Prostate gland (tissue), 2 donors: ENCODE data around the gene ATP13A2. TPM values are rescaled to one million over a fixed set of nuclear protein-coding genes. Genes with fewer than 3 reads are reported as not detected.

ENCODE experiments used
- DNase-seq: peaks from one replicate; pipeline ENCODE4 v3.0.0-alpha.2; 2019; ENCODE audit warnings: low spot score
- H3K27ac ChIP-seq, 2 donors: fragments of 200-600 bp; sonication (generic); 2 replicates each; pipeline ENCODE4 v1.5.1; 2017 to 2019
- H3K27me3 ChIP-seq: fragments of 200-600 bp; sonication (generic); replicated peaks from 2 replicates; pipeline ENCODE4 v1.5.1; 2019; ENCODE audit not compliant: insufficient read depth
- H3K36me3 ChIP-seq, 2 donors: fragments of 200-600 bp; sonication (generic); 1 replicate in 1 of 2; 2 replicates in 1 of 2; pipeline versions ENCODE4 v1.5.1 to v1.8.1; 2017 to 2019
- H3K4me1 ChIP-seq: fragments of 200-600 bp; sonication (generic); replicated peaks from 2 replicates; pipeline ENCODE4 v1.5.1; 2019
- H3K4me3 ChIP-seq, 2 donors: fragments of 200-600 bp; sonication (generic); 2 replicates each; pipeline ENCODE4 v1.5.1; 2017 to 2019
- H3K9me3 ChIP-seq: fragments of 200-600 bp; sonication (generic); 2 replicates; pipeline ENCODE4 v1.5.1; 2017
- POLR2A ChIP-seq: fragments of 450-650 bp; IDR thresholded peaks from one replicate; pipeline ENCODE4 v1.6.1; 2016; ENCODE audit warnings: antibody characterized with exemption, mild to moderate bottlenecking
- POLR2AphosphoS5 ChIP-seq: sonication (generic); formaldehyde crosslinking; IDR thresholded peaks from one replicate; pipeline ENCODE4 v1.6.1; 2017; ENCODE audit warnings: antibody characterized with exemption
- WGBS: methylation state at CpG from one replicate; pipeline ENCODE4 v1.1.5; 2018; 5-methylcytosine and 5-hydroxymethylcytosine counted together
- intact Hi-C: fragments of 100-400 bp; cut with DNase I; formaldehyde crosslinking; loops from one replicate; pipeline ENCODE4 v1.14.2; 2022
- total RNA-seq, 2 donors: library from RNA; depleted of rRNA; stranded (reverse); fragments of >200 nt; gene quantifications; one replicate each; pipeline ENCODE4 v1.1.0, GENCODE V29; 2016
- TF ChIP-seq, protein P1 (sequence below), 4 experiments: fragments of 200-600 bp in 2 of 4; fragments of 450-650 bp in 2 of 4; sonication (generic) in 2 of 4; IDR thresholded peaks; 1 replicate in 3 of 4; 2 replicates in 1 of 4; pipeline ENCODE4 v1.5.1; 2016 to 2019; ENCODE audit warnings: antibody characterized with exemption in 4 of 4, mild to moderate bottlenecking in 2 of 4, moderate library complexity in 2 of 4

ATP13A2 gene
- total RNA-seq, 2 donors from 2014 or later: 45.4 to 47.9 TPM

DNA sequence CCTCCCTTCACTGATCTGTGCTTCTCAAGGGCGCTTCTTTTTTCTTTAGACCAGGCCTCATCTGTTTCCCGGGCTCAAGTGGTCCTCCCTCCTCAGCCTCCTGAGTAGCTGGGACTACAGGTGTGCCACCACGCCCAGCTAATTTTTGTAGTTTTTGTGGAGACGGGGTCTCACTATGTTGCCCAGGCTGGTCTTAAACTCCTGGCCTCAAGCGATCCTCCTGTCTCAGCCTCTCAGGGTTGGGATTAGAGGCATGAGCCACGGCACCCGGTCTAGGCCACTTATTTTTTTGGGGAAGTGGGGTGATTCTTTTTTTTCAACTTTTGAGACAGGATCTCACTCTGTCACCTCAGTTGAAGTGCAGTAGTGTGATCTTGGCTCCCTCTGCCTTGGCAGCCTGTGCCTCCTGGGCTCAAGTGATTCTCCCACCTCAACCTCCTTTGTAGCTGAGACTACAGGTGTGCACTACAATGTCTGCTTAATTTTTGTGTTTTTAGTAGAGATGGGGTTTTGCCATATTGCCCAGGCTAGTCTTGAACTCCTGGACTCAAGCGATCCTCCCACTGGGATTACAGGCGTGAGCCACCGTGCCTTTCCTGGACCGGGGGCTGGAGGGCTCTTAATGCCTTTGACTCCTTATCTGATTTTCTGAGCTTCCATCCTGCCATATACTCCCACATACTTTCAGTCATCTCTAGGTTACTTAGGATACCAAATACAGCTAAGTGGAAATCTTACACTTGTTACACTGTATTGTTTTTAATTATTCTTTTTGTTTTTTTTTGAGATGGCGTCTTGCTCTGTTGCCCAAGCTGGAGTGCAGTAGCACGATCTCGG lies 50.2 kb downstream of the ATP13A2 start:
- WGBS: 86% methylated on average over 14 of the region's 14 CpGs
- peak overlapping the region; percentile 26 to 62 for H3K27ac ChIP-seq
- peaks cover 0 to 10% of the 10 kb centered on the region in 2 donors for H3K36me3 ChIP-seq
- H3K4me3 ChIP-seq: peak overlapping the region; percentile 29 to 40
- H3K4me1 ChIP-seq: peaks cover 4% of the 10 kb centered on the region
- intact Hi-C loops: no loop called here
- TF ChIP-seq POLR2AphosphoS5 (no peak), POLR2A (no peak)
- TF ChIP-seq, protein P1, sequence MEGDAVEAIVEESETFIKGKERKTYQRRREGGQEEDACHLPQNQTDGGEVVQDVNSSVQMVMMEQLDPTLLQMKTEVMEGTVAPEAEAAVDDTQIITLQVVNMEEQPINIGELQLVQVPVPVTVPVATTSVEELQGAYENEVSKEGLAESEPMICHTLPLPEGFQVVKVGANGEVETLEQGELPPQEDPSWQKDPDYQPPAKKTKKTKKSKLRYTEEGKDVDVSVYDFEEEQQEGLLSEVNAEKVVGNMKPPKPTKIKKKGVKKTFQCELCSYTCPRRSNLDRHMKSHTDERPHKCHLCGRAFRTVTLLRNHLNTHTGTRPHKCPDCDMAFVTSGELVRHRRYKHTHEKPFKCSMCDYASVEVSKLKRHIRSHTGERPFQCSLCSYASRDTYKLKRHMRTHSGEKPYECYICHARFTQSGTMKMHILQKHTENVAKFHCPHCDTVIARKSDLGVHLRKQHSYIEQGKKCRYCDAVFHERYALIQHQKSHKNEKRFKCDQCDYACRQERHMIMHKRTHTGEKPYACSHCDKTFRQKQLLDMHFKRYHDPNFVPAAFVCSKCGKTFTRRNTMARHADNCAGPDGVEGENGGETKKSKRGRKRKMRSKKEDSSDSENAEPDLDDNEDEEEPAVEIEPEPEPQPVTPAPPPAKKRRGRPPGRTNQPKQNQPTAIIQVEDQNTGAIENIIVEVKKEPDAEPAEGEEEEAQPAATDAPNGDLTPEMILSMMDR (IDR thresholded peaks at IDR 0.05): no peak
- no peaks in the 10 kb centered on the region for H3K27me3 ChIP-seq
- no peak for DNase-seq
- no peaks in the 10 kb centered on the region for H3K9me3 ChIP-seq

DNA sequence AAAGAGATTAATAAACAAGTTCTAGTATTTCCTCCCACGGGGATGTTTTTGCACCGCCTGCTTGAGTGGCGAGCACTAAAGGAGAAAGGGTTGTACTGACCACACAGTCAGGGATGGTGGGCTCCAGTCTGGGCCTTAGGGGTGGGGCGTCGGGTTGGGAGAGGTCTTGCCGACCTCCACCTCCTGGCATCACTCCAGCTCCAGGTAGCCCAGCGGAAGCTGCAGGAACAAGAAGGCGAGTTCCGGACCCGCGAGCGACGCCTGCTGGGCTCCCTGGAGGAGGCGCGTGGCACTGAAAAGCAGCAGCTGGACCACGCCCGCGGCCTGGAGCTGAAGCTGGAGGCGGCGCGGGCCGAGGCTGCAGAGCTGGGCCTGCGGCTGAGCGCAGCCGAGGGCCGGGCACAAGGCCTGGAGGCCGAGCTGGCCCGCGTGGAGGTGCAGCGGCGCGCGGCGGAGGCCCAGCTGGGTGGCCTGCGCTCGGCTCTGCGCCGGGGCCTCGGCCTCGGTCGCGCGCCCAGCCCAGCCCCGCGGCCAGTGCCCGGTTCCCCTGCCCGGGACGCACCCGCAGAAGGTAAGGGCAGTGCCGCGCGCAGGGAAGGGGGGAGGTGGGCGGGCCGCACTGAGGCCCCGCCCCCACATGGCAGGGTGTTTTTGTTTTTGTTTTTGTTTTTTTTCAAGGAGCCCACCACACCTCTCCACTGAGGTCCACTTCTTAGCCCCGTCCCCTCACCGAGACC lies 51.0 kb downstream of the ATP13A2 start:
- TF ChIP-seq POLR2A: no peak
- peak; percentile 53 for TF ChIP-seq POLR2AphosphoS5
- TF ChIP-seq, protein P1 (IDR thresholded peaks at IDR 0.05): peak; percentile 22 to 79 (median 64)
- H3K4me1 ChIP-seq: peaks cover 4% of the 10 kb centered on the region
- H3K36me3 ChIP-seq: peaks cover 0 to 6% of the 10 kb centered on the region in 2 donors
- peak overlapping the region; percentile 29 to 40 for H3K4me3 ChIP-seq
- H3K27ac ChIP-seq: peak overlapping the region; percentile 26 to 62
- DNase-seq: peak; percentile 78
- 4% methylated on average over 57 of the region's 57 CpGs for WGBS
- H3K9me3 ChIP-seq: no peaks in the 10 kb centered on the region
- H3K27me3 ChIP-seq: no peaks in the 10 kb centered on the region
- intact Hi-C loops: no loop called here

DNA sequence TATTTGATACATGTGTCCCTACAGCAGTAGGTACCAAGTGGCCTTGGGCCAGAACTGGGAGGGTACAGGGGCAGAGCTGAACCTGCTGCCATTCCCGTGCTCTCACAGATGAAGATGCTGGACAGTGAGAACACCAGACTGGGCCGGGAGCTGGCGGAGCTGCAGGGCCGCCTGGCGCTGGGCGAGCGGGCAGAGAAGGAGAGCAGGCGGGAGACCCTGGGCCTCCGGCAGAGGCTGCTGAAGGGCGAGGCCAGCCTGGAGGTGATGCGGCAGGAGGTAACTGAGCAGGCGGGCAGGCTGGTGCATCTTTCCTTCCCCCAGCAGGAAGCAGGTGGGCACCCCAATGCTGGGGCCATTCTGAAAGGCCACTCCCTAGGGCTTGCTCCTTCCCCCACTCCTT lies 53.3 kb downstream of the ATP13A2 start:
- Histone ChIP-seq H3K4me3 (no peak overlapping the region), H3K4me1 (peaks cover 4% of the 10 kb centered on the region), H3K27me3 (no peaks in the 10 kb centered on the region), H3K9me3 (no peaks in the 10 kb centered on the region), H3K27ac (no peak overlapping the region), H3K36me3 (peaks cover 0 to 4% of the 10 kb centered on the region in 2 donors)
- TF ChIP-seq POLR2AphosphoS5: no peak
- TF ChIP-seq, protein P1 (IDR thresholded peaks at IDR 0.05): no peak
- no peak for TF ChIP-seq POLR2A
- no peak for DNase-seq
- intact Hi-C loops: loop anchor here (10.0 kb wide), 1 partner anchor 276 kb away; no protein-coding TSS in a partner anchor
- 90% methylated on average over 12 of the region's 12 CpGs for WGBS

DNA sequence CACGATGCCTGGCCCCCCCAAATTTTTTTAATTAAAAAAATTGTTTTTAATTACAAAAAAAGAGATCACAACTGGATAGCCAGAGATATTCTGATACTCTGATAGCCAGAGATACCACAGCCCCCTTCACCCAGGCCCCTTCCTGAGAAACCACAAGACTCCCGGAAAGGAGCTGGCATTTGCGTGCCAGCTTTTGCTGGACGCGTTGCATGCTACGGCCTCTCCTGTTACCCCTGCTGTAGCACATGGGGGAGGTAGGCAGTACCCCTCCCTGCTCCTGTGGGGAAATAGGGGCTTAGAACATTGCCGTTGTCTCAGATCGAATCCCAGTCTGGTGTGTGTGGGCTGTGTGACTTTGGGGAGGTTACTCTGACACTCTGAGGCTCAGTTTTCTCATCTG lies 54.0 kb downstream of the ATP13A2 start:
- Histone ChIP-seq H3K36me3 (peaks cover 0 to 4% of the 10 kb centered on the region in 2 donors), H3K4me1 (peaks cover 4% of the 10 kb centered on the region), H3K27me3 (no peaks in the 10 kb centered on the region), H3K4me3 (no peak overlapping the region), H3K27ac (no peak overlapping the region), H3K9me3 (no peaks in the 10 kb centered on the region)
- DNase-seq: no peak
- 85% methylated on average over 8 of the region's 8 CpGs for WGBS
- intact Hi-C loops: loop anchor here (10.0 kb wide), 1 partner anchor 277 kb away; no protein-coding TSS in a partner anchor
- no peak for TF ChIP-seq POLR2A
- no peak for TF ChIP-seq POLR2AphosphoS5
- TF ChIP-seq, protein P1 (IDR thresholded peaks at IDR 0.05): no peak
